ENCODE results near the gene ATE1. TPM values are rescaled to one million over a fixed set of nuclear protein-coding genes. Genes with fewer than 3 reads are reported as not detected.
"Not testable (repeated sequence)": the region's sequence is repeated elsewhere in the genome, so short reads cannot be mapped to it uniquely, and the experiment has no call there.

The ATE1 gene
- total RNA-seq, 1 experiment from 2014 or later, result 16.5 TPM

GRCh38 chr10:121833387-121833786, 94.4 kb downstream of the ATE1 start:
- no peak for DNase-seq (ENCODE audit: low spot score)

- DNase-seq (ENCODE audit: low spot score), result no peak
Observed at GRCh38 chr10:121832647-121833046, 95.2 kb downstream of the ATE1 start.

GRCh38 chr10:121831777-121832176, 96.1 kb downstream of the ATE1 start:
- no peak for DNase-seq (ENCODE audit: low spot score)

- no peak for DNase-seq (ENCODE audit: low spot score)
Observed at GRCh38 chr10:121831237-121831636, 96.6 kb downstream of the ATE1 start.

GRCh38 chr10:121830101-121830500, 97.7 kb downstream of the ATE1 start:
- no peak for DNase-seq (ENCODE audit: low spot score)

- no peak for DNase-seq (ENCODE audit: low spot score)
Observed at GRCh38 chr10:121828045-121828444, 99.8 kb downstream of the ATE1 start.

GRCh38 chr10:121826773-121827172, 101.1 kb downstream of the ATE1 start:
- not testable (repeated sequence) for DNase-seq (ENCODE audit: low spot score)

- DNase-seq (ENCODE audit: low spot score), result peak; percentile 70
Observed at GRCh38 chr10:121823993-121824463, 103.8 kb downstream of the ATE1 start.

GRCh38 chr10:121822724-121823123, 105.1 kb downstream of the ATE1 start:
- DNase-seq (ENCODE audit: low spot score), result no peak

GRCh38 chr10:121822180-121822579, 105.7 kb downstream of the ATE1 start:
- no peak for DNase-seq (ENCODE audit: low spot score)

- DNase-seq (ENCODE audit: low spot score), result no peak
Observed at GRCh38 chr10:121819049-121819448, 108.8 kb downstream of the ATE1 start.

GRCh38 chr10:121818599-121818998, 109.2 kb downstream of the ATE1 start:
- no peak for DNase-seq (ENCODE audit: low spot score)

GRCh38 chr10:121816197-121816596, 111.6 kb downstream of the ATE1 start:
- no peak for DNase-seq (ENCODE audit: low spot score)

GRCh38 chr10:121813857-121814256, 114.0 kb downstream of the ATE1 start:
- DNase-seq (ENCODE audit: low spot score), result no peak

GRCh38 chr10:121813211-121813815, 114.5 kb downstream of the ATE1 start:
- DNase-seq (ENCODE audit: low spot score), result no peak

- DNase-seq (ENCODE audit: low spot score), result no peak
Observed at GRCh38 chr10:121812031-121812430, 115.8 kb downstream of the ATE1 start.

GRCh38 chr10:121811386-121811785, 116.4 kb downstream of the ATE1 start:
- DNase-seq (ENCODE audit: low spot score), result no peak

GRCh38 chr10:121808835-121809234, 119.0 kb downstream of the ATE1 start:
- DNase-seq (ENCODE audit: low spot score), result no peak

- no peak for DNase-seq (ENCODE audit: low spot score)
Observed at GRCh38 chr10:121804460-121804859, 123.4 kb downstream of the ATE1 start.

- no peak for DNase-seq (ENCODE audit: low spot score)
Observed at GRCh38 chr10:121803611-121804010, 124.2 kb downstream of the ATE1 start.

- no peak for DNase-seq (ENCODE audit: low spot score)
Observed at GRCh38 chr10:121800831-121801230, 127.0 kb downstream of the ATE1 start.

GRCh38 chr10:121800146-121800545, 127.7 kb downstream of the ATE1 start:
- no peak for DNase-seq (ENCODE audit: low spot score)

- no peak for DNase-seq (ENCODE audit: low spot score)
Observed at GRCh38 chr10:121797490-121797889, 130.3 kb downstream of the ATE1 start.

- DNase-seq (ENCODE audit: low spot score), result no peak
Observed at GRCh38 chr10:121796342-121796741, 131.5 kb downstream of the ATE1 start.
